ENCODE measurements around the gene ST6GALNAC5.

DNA sequence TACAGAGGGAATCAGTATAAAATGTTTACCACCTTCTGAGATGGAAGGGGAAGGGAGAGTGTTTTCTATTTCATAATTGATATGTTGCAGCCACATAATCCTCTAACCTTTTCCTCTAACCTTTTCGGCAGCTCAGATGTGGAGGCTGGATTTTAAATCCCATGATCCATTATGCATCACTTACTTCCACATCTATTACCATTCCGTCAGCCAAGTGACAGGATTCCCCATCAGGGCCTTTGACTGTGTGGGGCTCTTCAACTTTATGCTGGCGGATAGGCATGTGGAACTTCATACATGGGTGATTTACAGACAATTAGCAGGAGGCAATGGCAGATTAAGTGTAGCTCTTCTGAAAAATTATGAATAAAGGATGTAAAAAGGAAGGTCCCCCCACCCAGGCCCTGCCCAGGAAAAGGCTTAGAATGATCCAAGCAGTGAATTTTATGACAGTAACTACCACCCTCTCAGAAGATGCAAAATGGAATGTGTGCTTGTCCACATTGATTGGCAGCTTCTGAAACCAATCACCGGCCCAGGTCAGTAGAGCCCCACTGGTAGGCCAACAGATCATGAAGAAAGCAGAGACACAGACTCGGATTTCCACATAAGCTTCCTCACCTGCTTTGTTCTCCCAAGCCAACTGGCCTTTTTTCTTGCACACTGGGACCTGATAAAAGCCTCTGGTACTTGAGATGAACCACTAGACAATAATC is 147.0 kb downstream of the ST6GALNAC5 start:
- TF ChIP-seq, protein P1, sequence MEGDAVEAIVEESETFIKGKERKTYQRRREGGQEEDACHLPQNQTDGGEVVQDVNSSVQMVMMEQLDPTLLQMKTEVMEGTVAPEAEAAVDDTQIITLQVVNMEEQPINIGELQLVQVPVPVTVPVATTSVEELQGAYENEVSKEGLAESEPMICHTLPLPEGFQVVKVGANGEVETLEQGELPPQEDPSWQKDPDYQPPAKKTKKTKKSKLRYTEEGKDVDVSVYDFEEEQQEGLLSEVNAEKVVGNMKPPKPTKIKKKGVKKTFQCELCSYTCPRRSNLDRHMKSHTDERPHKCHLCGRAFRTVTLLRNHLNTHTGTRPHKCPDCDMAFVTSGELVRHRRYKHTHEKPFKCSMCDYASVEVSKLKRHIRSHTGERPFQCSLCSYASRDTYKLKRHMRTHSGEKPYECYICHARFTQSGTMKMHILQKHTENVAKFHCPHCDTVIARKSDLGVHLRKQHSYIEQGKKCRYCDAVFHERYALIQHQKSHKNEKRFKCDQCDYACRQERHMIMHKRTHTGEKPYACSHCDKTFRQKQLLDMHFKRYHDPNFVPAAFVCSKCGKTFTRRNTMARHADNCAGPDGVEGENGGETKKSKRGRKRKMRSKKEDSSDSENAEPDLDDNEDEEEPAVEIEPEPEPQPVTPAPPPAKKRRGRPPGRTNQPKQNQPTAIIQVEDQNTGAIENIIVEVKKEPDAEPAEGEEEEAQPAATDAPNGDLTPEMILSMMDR (IDR thresholded peaks at IDR 0.05), result no peak
- TF ChIP-seq EP300 (IDR thresholded peaks at IDR 0.05), result no peak

Measured in ovary (tissue), 3 donors.